OCI-LY7 (cell line): ENCODE results near the gene PRIMA1. TPM values are rescaled to one million over a fixed set of nuclear protein-coding genes. Genes with fewer than 3 reads are reported as not detected.

Experiments used
- BruUV-seq: library from RNA; stranded (reverse); fragments of 400-500 nt; replicated peaks from 2 replicates; lab custom pipeline; 2021; lab: Mats Ljungman, UMichigan
- CTCF ChIA-PET: fragments of 300-600 bp; sonication (Branson Sonifier 250); formaldehyde crosslinking; loops from one replicate; lab custom pipeline; 2022; ENCODE audit warnings: antibody characterized with exemption; ENCODE audit not compliant: unreplicated experiment; lab: Charles Lee
- POLR2A ChIA-PET: fragments of 300-600 bp; sonication (Branson Sonifier 250); formaldehyde crosslinking; loops from one replicate; lab custom pipeline; 2022; ENCODE audit warnings: antibody characterized with exemption; lab: Charles Lee
- DNase-seq: peaks from one replicate; pipeline ENCODE4 v3.0.0-alpha.2; 2015; ENCODE audit warnings: low spot score
- H2AFZ ChIP-seq: fragments of 200-600 bp; sonication (generic), shearing (Covaris generic); 2 replicates; pipeline ENCODE4 v1.6.1; 2014; ENCODE audit warnings: mild to moderate bottlenecking, antibody characterized with exemption, low read length, moderate library complexity
- H3K27ac ChIP-seq: fragments of 200-600 bp; sonication (generic); 2 replicates; pipeline ENCODE4 v1.5.1; 2014; ENCODE audit warnings: mixed run types, low read depth, mild to moderate bottlenecking, moderate library complexity, low read length, inconsistent platforms; ENCODE audit not compliant: poor library complexity, severe bottlenecking
- H3K36me3 ChIP-seq: fragments of 200-600 bp; sonication (generic); 2 replicates; pipeline ENCODE4 v1.6.1; 2014; ENCODE audit warnings: mild to moderate bottlenecking, antibody characterized with exemption, low read length, moderate library complexity, mixed read lengths; ENCODE audit not compliant: insufficient read depth
- H3K4me1 ChIP-seq: fragments of 200-600 bp; sonication (generic); 2 replicates; pipeline ENCODE4 v1.5.1; 2014; ENCODE audit warnings: mild to moderate bottlenecking, low read length; ENCODE audit not compliant: insufficient read depth, poor library complexity, severe bottlenecking
- H3K4me2 ChIP-seq: fragments of 200-600 bp; sonication (generic); 2 replicates; pipeline ENCODE4 v1.6.1; 2014; ENCODE audit warnings: mild to moderate bottlenecking, low read length
- H3K4me3 ChIP-seq: fragments of 200-600 bp; sonication (generic); 2 replicates; pipeline ENCODE4 v1.5.1; 2014; ENCODE audit warnings: mild to moderate bottlenecking, low read depth, low read length; ENCODE audit not compliant: poor library complexity, severe bottlenecking
- H3K79me2 ChIP-seq: fragments of 200-600 bp; sonication (generic); 2 replicates; pipeline ENCODE4 v1.6.1; 2016; ENCODE audit warnings: low read depth, mild to moderate bottlenecking, low read length, moderate library complexity, mixed read lengths; ENCODE audit not compliant: insufficient read depth
- H3K9me2 ChIP-seq: fragments of 200-600 bp; sonication (generic); 2 replicates; pipeline ENCODE4 v1.6.1; 2016; ENCODE audit warnings: mild to moderate bottlenecking, low read length, mixed read lengths; ENCODE audit not compliant: insufficient read depth
- H3K9me3 ChIP-seq: fragments of 200-600 bp; sonication (generic); 2 replicates; pipeline ENCODE4 v1.6.1; 2014; ENCODE audit warnings: mild to moderate bottlenecking, mixed run types, low read length, mixed read lengths
- H4K20me1 ChIP-seq: fragments of 200-600 bp; sonication (generic); 2 replicates; pipeline ENCODE4 v1.6.1; 2014; ENCODE audit warnings: mild to moderate bottlenecking, antibody characterized with exemption, low read length, moderate library complexity, mixed read lengths; ENCODE audit not compliant: insufficient read depth
- EZH2phosphoT487 ChIP-seq: fragments of 200-600 bp; sonication (generic); IDR thresholded peaks from 2 replicates; pipeline ENCODE4 v1.6.1; 2018; ENCODE audit warnings: low read depth, borderline replicate concordance, mild to moderate bottlenecking, mixed run types, antibody characterized with exemption, low read length, moderate library complexity, mixed read lengths
- intact Hi-C: fragments of 100-400 bp; cut with micrococcal nuclease; formaldehyde crosslinking; loops from one replicate; pipeline ENCODE4 v1.10.0; 2022; ENCODE audit not compliant: unreplicated experiment
- total RNA-seq, 2 experiments: library from RNA; depleted of rRNA in 1 of 2; stranded (reverse); fragments of >200 nt in 1 of 2; shearing (Covaris generic) in 1 of 2; gene quantifications; 2 replicates each; pipeline ENCODE4 v1.2.3, GENCODE V29; 2014 to 2022
- TF ChIP-seq, protein P1 (sequence below): fragments of 200-600 bp; sonication (generic); conservative IDR thresholded peaks from 2 replicates; pipeline ENCODE4 v1.5.1; 2014; ENCODE audit warnings: mild to moderate bottlenecking, antibody characterized with exemption, low read length, moderate library complexity, mixed read lengths

Gene PRIMA1
- total RNA-seq, 2 experiments from 2014 or later = not detected

DNA sequence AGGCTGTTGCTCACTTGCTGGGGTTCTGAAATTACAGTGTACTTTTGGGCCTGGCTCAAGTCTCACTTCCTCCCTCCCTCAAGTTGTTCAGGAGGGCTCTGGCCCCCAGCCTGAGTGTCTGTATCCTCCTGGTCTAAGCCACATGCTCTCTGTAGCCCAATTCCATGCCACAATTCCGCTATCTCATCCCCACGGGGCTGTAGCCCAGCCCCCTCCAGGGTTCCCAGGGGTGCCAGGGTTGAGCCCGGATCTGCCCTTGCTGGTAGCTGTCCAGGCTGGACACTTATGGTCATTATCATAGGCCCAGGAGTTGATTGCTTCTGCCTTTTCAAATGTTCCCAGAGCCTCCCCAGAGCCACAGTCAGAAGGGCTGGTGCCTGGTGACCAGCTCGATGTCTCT is 65.3 kb downstream of the PRIMA1 start:
- Histone ChIP-seq H3K9me2 (no peaks in the 10 kb centered on the region), H4K20me1 (no peaks in the 10 kb centered on the region), H3K36me3 (no peaks in the 10 kb centered on the region), H3K4me3 (no peak overlapping the region), H3K79me2 (no peaks in the 10 kb centered on the region), H2AFZ (no peak overlapping the region), H3K4me2 (no peak overlapping the region), H3K9me3 (no peaks in the 10 kb centered on the region), H3K4me1 (no peaks in the 10 kb centered on the region), H3K27ac (no peak overlapping the region)
- ChIA-PET POLR2A (interaction anchor here (1.6 kb wide), 1 partner anchor 11 kb away, joined by 4 read pairs; no protein-coding TSS in a partner anchor), CTCF (no interaction called here)
- BruUV-seq = no TSS peak
- TF ChIP-seq EZH2phosphoT487 = no peak
- TF ChIP-seq, protein P1, sequence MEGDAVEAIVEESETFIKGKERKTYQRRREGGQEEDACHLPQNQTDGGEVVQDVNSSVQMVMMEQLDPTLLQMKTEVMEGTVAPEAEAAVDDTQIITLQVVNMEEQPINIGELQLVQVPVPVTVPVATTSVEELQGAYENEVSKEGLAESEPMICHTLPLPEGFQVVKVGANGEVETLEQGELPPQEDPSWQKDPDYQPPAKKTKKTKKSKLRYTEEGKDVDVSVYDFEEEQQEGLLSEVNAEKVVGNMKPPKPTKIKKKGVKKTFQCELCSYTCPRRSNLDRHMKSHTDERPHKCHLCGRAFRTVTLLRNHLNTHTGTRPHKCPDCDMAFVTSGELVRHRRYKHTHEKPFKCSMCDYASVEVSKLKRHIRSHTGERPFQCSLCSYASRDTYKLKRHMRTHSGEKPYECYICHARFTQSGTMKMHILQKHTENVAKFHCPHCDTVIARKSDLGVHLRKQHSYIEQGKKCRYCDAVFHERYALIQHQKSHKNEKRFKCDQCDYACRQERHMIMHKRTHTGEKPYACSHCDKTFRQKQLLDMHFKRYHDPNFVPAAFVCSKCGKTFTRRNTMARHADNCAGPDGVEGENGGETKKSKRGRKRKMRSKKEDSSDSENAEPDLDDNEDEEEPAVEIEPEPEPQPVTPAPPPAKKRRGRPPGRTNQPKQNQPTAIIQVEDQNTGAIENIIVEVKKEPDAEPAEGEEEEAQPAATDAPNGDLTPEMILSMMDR = no peak
- no peak for DNase-seq
- intact Hi-C loops = no loop called here

DNA sequence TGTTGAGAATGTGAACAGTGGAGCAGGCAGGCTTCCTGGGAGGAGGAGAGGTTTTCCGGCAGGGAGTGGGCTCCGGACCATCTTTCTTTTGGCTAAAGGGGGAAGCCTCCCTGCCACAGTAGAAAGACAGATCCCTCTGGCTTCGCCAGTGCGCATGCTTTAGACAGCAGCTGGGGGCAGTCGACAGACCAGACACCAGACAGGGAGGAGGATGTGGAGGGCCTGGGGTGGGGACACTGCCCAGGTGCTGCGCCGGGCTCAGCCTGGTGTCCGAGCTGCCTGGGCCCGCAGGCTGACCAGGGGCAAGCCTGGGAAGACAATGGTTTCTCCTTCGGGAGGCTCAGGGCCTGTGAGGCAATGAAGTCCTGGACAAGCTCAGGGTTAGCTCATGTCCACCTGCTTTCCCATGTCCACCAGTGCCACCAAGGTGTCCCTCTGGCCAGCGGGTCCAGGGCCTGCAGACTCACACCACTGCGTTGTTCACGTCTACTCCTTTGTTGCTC is 67.3 kb downstream of the PRIMA1 start:
- no peaks in the 10 kb centered on the region for H3K9me2 ChIP-seq
- H4K20me1 ChIP-seq = no peaks in the 10 kb centered on the region
- no peak overlapping the region for H3K27ac ChIP-seq
- no peaks in the 10 kb centered on the region for H3K36me3 ChIP-seq
- no peaks in the 10 kb centered on the region for H3K79me2 ChIP-seq
- ChIA-PET CTCF (no interaction called here), POLR2A (no interaction called here)
- no peak overlapping the region for H3K4me2 ChIP-seq
- intact Hi-C loops = no loop called here
- DNase-seq = no peak
- H3K9me3 ChIP-seq = no peaks in the 10 kb centered on the region
- no peak overlapping the region for H2AFZ ChIP-seq
- no TSS peak for BruUV-seq
- no peak overlapping the region for H3K4me3 ChIP-seq
- no peak for TF ChIP-seq EZH2phosphoT487
- TF ChIP-seq, protein P1 = no peak
- no peaks in the 10 kb centered on the region for H3K4me1 ChIP-seq

DNA sequence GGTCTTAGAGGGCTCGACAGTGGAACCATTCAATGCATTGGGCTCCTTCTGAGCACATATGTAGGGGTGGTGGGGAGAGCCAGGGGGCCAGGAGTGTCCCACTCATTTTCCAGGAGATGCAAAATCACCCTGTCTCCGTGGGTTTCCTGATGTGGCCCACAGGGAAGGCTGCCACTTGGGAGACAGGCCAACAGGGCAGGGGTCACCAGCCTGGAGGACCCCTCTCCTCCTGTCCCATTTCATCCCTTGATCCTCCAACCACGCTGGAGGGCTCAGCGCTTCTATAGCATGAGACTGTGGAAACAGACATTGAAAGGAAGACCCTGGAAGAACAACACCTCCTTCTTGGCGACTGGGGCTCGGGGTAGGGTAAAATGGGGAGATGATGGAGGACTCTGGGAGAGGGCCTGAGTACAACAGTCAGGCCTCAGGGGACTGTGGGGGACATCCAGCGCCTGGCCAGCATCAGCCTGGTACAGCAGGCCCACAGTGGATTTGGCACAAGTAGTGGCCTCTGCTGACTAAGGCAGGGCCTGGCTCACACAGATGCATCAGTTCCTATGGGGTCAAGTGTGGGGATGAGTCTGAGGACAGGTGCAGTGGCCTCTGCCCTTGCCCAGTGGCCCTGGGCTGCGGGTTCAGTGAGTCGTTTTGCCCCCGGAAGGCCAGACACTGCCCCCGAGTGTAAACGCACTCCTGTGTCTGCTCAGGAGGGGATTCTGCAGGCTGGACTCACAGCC is 68.0 kb downstream of the PRIMA1 start:
- no peak overlapping the region for H3K27ac ChIP-seq
- CTCF ChIA-PET = no interaction called here
- H3K4me1 ChIP-seq = no peaks in the 10 kb centered on the region
- H3K9me2 ChIP-seq = no peaks in the 10 kb centered on the region
- no peak overlapping the region for H2AFZ ChIP-seq
- H3K4me2 ChIP-seq = no peak overlapping the region
- POLR2A ChIA-PET = interaction anchor here (1.0 kb wide), 1 partner anchor 18 kb away, joined by 3 read pairs; no protein-coding TSS in a partner anchor
- no TSS peak for BruUV-seq
- H3K36me3 ChIP-seq = no peaks in the 10 kb centered on the region
- H3K79me2 ChIP-seq = no peaks in the 10 kb centered on the region
- H3K9me3 ChIP-seq = no peaks in the 10 kb centered on the region
- TF ChIP-seq, protein P1 = no peak
- no peak for TF ChIP-seq EZH2phosphoT487
- no peaks in the 10 kb centered on the region for H4K20me1 ChIP-seq
- H3K4me3 ChIP-seq = no peak overlapping the region
- no peak for DNase-seq
- intact Hi-C loops = no loop called here
